Ectodermal cell (in vitro differentiated cells): ENCODE results near the gene P2RY14. TPM values are rescaled to one million over a fixed set of nuclear protein-coding genes. Genes with fewer than 3 reads are reported as not detected.

ENCODE experiments used
- H3K27ac ChIP-seq: 2 replicates; pipeline ENCODE4 v1.7.0; 2013; ENCODE audit warnings: mild to moderate bottlenecking, low read depth, low read length; ENCODE audit not compliant: insufficient read depth, poor library complexity, severe bottlenecking
- H3K27me3 ChIP-seq: 2 replicates; pipeline ENCODE4 v1.7.0; 2013; ENCODE audit warnings: mild to moderate bottlenecking, low read length; ENCODE audit not compliant: insufficient read depth, control insufficient read depth, poor library complexity, severe bottlenecking
- H3K36me3 ChIP-seq: one replicate; pipeline ENCODE4 v1.7.0; 2013; ENCODE audit warnings: low read length; ENCODE audit not compliant: control insufficient read depth, insufficient read depth
- H3K4me1 ChIP-seq: one replicate; pipeline ENCODE4 v1.7.0; 2013; ENCODE audit warnings: low read length; ENCODE audit not compliant: control insufficient read depth, insufficient read depth
- H3K4me3 ChIP-seq: 2 replicates; pipeline ENCODE4 v1.7.0; 2013; ENCODE audit warnings: low read depth, low read length, control low read depth; ENCODE audit not compliant: insufficient read depth
- H3K9me3 ChIP-seq: 2 replicates; pipeline ENCODE4 v1.7.0; 2013; ENCODE audit warnings: mild to moderate bottlenecking, low read length, moderate library complexity; ENCODE audit not compliant: control insufficient read depth
- WGBS, 2 experiments: methylation state at CpG; one replicate each; pipeline ENCODE4 v1.1.7; 2013; ENCODE audit warnings: missing lambda C conversion rate in 2 of 2; 5-methylcytosine and 5-hydroxymethylcytosine counted together
- polyA plus RNA-seq, 4 experiments: library from polyadenylated mRNA; stranded (reverse); fragments of 50-300 nt; gene quantifications; one replicate each; pipeline ENCODE4 v1.2.3, GENCODE V29; 2013

The P2RY14 gene
- polyA plus RNA-seq (2013, experiment 1 of 4), result not detected
- not detected for polyA plus RNA-seq (2013, experiment 2 of 4)
- not detected for polyA plus RNA-seq (2013, experiment 3 of 4)
- not detected for polyA plus RNA-seq (2013, experiment 4 of 4)

- Histone ChIP-seq H3K4me3 (no peak within 1 kb of the TSS), H3K27ac (no peak within 1 kb of the TSS), H3K36me3 (no peaks in the 10 kb centered on the region), H3K4me1 (no peaks in the 10 kb centered on the region), H3K27me3 (no peaks in the 10 kb centered on the region), H3K9me3 (no peaks in the 10 kb centered on the region)
- WGBS, 2 experiments, result 92 to 93% methylated on average over 4 of the region's 4 CpGs
Measured at GRCh38 chr3:151278230-151278629, at the start of gene P2RY14. P2RY14 (minus strand) TSS chr3:151278542; CDS start chr3:151214316, 64,226 bp downstream.

- Histone ChIP-seq H3K4me3 (no peak overlapping the region), H3K4me1 (no peaks in the 10 kb centered on the region), H3K36me3 (no peaks in the 10 kb centered on the region), H3K27me3 (no peaks in the 10 kb centered on the region), H3K9me3 (no peaks in the 10 kb centered on the region), H3K27ac (no peak overlapping the region)
- 60 to 80% methylated on average over 1 to 2 of the region's 3 CpGs for WGBS, 2 experiments
Measured at GRCh38 chr3:151327571-151328198, 49.3 kb upstream of the P2RY14 start.

GRCh38 chr3:151322511-151322910 lies 44.2 kb upstream of the P2RY14 start:
- WGBS, 2 experiments, result 100% methylated on average over 1 of the region's 1 CpG; no CpG with 5 or more reads in 1 of the 2 experiments
- no peaks in the 10 kb centered on the region for H3K27me3 ChIP-seq
- no peaks in the 10 kb centered on the region for H3K9me3 ChIP-seq
- no peak overlapping the region for H3K27ac ChIP-seq
- no peak overlapping the region for H3K4me3 ChIP-seq
- H3K4me1 ChIP-seq, result no peaks in the 10 kb centered on the region
- H3K36me3 ChIP-seq, result no peaks in the 10 kb centered on the region

GRCh38 chr3:151321526-151321925 lies 43.2 kb upstream of the P2RY14 start:
- H3K4me3 ChIP-seq, result no peak overlapping the region
- no peaks in the 10 kb centered on the region for H3K36me3 ChIP-seq
- no peak overlapping the region for H3K27ac ChIP-seq
- no peaks in the 10 kb centered on the region for H3K9me3 ChIP-seq
- H3K4me1 ChIP-seq, result no peaks in the 10 kb centered on the region
- H3K27me3 ChIP-seq, result no peaks in the 10 kb centered on the region
- WGBS, 2 experiments, result 100% methylated on average over 1 of the region's 1 CpG

- no peaks in the 10 kb centered on the region for H3K9me3 ChIP-seq
- 92 to 95% methylated on average over 2 of the region's 2 CpGs for WGBS, 2 experiments
- H3K4me3 ChIP-seq, result no peak overlapping the region
- no peak overlapping the region for H3K27ac ChIP-seq
- no peaks in the 10 kb centered on the region for H3K36me3 ChIP-seq
- H3K27me3 ChIP-seq, result no peaks in the 10 kb centered on the region
- no peaks in the 10 kb centered on the region for H3K4me1 ChIP-seq
Measured at GRCh38 chr3:151320131-151320530, 41.8 kb upstream of the P2RY14 start.

GRCh38 chr3:151319628-151320027 lies 41.3 kb upstream of the P2RY14 start:
- Histone ChIP-seq H3K4me3 (no peak overlapping the region), H3K36me3 (no peaks in the 10 kb centered on the region), H3K9me3 (no peaks in the 10 kb centered on the region), H3K4me1 (no peaks in the 10 kb centered on the region), H3K27me3 (no peaks in the 10 kb centered on the region), H3K27ac (no peak overlapping the region)
- WGBS, 2 experiments, result 98 to 100% methylated on average over 3 to 4 of the region's 4 CpGs

- Histone ChIP-seq H3K27ac (no peak overlapping the region), H3K9me3 (no peaks in the 10 kb centered on the region), H3K4me1 (no peaks in the 10 kb centered on the region), H3K27me3 (no peaks in the 10 kb centered on the region), H3K4me3 (no peak overlapping the region), H3K36me3 (no peaks in the 10 kb centered on the region)
- WGBS, 2 experiments, result 95 to 96% methylated on average over 7 of the region's 7 CpGs
Measured at GRCh38 chr3:151318991-151319390, 40.6 kb upstream of the P2RY14 start.

GRCh38 chr3:151318313-151318712 lies 40.0 kb upstream of the P2RY14 start:
- H3K27me3 ChIP-seq, result no peaks in the 10 kb centered on the region
- H3K9me3 ChIP-seq, result no peaks in the 10 kb centered on the region
- no peaks in the 10 kb centered on the region for H3K4me1 ChIP-seq
- H3K36me3 ChIP-seq, result no peaks in the 10 kb centered on the region
- H3K4me3 ChIP-seq, result no peak overlapping the region
- H3K27ac ChIP-seq, result no peak overlapping the region

GRCh38 chr3:151316267-151316991 lies 38.1 kb upstream of the P2RY14 start, which contains the start of gene GPR87:
GPR87 (minus strand) TSS chr3:151316820; CDS start chr3:151300100, 16,720 bp downstream.
- Histone ChIP-seq H3K27ac (no peak within 1 kb of the TSS), H3K4me3 (no peak within 1 kb of the TSS), H3K36me3 (no peaks in the 10 kb centered on the region), H3K27me3 (no peaks in the 10 kb centered on the region), H3K9me3 (no peaks in the 10 kb centered on the region), H3K4me1 (no peaks in the 10 kb centered on the region)
- 80 to 86% methylated on average over 7 of the region's 7 CpGs for WGBS, 2 experiments

GRCh38 chr3:151315846-151316245 lies 37.5 kb upstream of the P2RY14 start:
- H3K9me3 ChIP-seq, result no peaks in the 10 kb centered on the region
- no peaks in the 10 kb centered on the region for H3K27me3 ChIP-seq
- no peak overlapping the region for H3K4me3 ChIP-seq
- H3K27ac ChIP-seq, result no peak overlapping the region
- H3K36me3 ChIP-seq, result no peaks in the 10 kb centered on the region
- H3K4me1 ChIP-seq, result no peaks in the 10 kb centered on the region
- 90% methylated on average over 2 of the region's 2 CpGs; no CpG with 5 or more reads in 1 of the 2 experiments for WGBS, 2 experiments
